NCI-H2196 (cell line): Measurements from ENCODE around the gene SLC35G1.

Source experiments
- DNase-seq: peaks from one replicate; lab custom pipeline; 2025; ENCODE audit not compliant: unreplicated experiment; lab: John Stamatoyannopoulos, UW

Gene SLC35G1, protein sequence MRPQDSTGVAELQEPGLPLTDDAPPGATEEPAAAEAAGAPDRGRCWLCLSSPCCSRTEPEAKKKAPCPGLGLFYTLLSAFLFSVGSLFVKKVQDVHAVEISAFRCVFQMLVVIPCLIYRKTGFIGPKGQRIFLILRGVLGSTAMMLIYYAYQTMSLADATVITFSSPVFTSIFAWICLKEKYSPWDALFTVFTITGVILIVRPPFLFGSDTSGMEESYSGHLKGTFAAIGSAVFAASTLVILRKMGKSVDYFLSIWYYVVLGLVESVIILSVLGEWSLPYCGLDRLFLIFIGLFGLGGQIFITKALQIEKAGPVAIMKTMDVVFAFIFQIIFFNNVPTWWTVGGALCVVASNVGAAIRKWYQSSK

GRCh38 chr10:93893646-93894515 is at the start of gene SLC35G1:
Gene SLC35G1 (plus strand): TSS chr10:93893978. CDS start chr10:93894034, 56 bp downstream.
- no peak for DNase-seq

GRCh38 chr10:93844979-93845626 is 48.7 kb upstream of the SLC35G1 start:
- no peak for DNase-seq

DNA sequence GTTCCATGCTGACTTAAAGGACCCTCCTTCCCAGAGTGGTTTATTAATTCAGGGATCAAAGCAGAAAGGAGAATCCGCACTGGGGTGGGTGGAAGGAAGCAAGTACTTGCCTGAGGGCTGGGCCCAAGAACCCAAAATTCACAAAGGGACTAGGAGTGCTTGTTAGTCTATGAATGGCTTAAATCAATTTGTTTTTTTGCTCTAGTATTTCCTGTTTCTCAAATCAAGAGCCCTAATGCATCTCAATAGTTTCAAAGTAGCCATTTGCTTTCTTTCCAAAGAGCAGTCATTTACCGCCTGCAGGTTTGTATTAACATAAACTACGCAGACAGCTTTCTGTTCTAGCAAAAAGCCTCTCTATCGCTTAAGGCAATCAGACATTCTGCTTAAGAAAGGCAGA is 44.2 kb upstream of the SLC35G1 start:
- no peak for DNase-seq

GRCh38 chr10:93850031-93851015 is 43.5 kb upstream of the SLC35G1 start:
- DNase-seq, result no peak

GRCh38 chr10:93851169-93851568 is 42.6 kb upstream of the SLC35G1 start:
- DNase-seq, result no peak

- no peak for DNase-seq
Measured at GRCh38 chr10:93852476-93853095, 41.2 kb upstream of the SLC35G1 start.

GRCh38 chr10:93854975-93855374 is 38.8 kb upstream of the SLC35G1 start:
- no peak for DNase-seq

- no peak for DNase-seq
Measured at GRCh38 chr10:93856349-93857145, 37.2 kb upstream of the SLC35G1 start.

- DNase-seq, result no peak
Measured at GRCh38 chr10:93859049-93859655, 34.6 kb upstream of the SLC35G1 start.

GRCh38 chr10:93861825-93862224 is 32.0 kb upstream of the SLC35G1 start:
- DNase-seq, result no peak

DNA sequence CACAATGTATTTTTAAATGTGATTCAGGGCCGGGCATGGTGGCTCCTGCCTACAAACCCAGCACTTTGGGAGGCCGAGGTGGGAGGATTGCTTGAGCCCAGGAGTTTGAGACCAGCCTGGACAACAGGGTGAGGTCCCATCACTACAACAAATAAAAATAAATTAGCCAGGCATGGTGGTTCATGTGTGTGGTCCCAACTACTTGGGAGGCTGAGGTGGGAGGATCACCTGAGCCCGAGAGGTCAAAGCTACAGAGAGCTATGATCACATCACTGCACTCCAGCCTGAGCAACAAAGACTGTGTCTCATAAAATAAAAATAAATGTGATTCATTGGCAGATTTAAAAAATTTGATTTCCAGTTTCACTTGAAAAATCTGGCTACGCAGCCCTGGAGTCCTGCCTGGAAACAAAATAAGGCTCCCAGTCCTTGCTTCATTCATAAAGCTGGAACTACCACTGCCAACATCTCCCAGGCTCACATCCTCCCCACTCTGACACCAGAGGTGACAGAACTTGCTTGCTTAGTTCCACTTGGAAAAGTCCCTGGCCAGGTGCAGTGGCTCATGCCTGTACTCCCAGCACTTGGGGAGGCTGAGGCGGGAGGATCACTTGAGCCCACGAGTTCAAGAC is 27.9 kb upstream of the SLC35G1 start:
- DNase-seq, result no peak

GRCh38 chr10:93867525-93867924 is 26.3 kb upstream of the SLC35G1 start:
- no peak for DNase-seq

DNA sequence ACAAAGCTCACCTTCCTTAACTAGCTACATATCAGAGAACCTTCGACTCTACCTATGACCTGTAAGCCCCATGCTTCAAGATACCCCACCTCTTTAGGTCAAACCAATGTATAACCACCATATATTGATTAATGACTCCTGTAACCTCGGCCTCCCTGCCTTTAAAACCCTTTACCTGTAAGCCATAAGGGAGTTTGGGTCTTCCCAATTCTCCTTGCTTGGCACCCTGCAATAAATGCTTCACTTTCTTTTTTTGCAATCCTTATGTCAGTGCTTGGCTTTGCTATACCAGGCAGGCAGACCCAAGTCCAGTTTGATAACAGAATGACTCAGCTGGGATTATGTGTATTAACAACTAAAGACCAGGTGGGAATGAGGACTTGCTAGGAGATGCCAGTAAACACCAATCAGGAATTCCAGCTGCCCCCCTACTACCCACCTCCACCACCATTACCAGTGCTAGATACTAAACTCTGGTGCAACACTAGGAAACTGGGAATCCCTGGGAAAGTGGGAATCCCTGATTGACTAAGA is 22.0 kb upstream of the SLC35G1 start:
- DNase-seq, result no peak

- no peak for DNase-seq
Measured at GRCh38 chr10:93872375-93873158, 21.2 kb upstream of the SLC35G1 start.

DNA sequence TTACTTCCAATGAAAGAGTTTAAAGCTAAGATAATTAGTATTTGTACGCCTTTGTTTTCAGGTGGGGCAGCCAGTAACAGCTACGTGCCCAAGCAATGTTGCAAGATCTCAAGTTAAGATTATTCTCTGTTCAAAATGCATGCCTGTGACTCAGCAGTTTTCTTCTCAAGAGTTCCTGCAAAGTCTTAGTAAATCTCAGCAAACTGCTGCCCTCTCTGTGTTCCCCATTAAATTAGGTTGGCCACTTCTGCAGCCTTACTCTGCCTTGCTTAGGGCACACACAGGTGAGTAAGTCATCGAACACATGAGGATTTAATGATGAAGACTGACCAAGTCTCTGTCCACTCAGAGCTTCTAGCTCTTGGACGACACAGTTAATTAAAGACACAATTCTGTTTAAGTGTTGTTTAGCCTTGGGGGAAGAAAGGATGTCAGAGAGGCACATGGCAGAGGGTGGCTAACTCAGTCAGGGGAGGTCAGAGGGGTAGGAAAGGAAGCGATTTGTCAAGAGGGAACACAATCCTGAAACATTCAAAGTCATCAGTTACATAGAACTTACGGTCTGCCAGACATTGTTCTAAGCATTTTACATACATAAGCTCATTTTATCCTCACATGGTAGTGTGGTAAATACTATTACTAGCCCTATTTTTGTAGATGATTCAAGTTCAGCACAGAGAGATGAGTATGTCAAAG is 20.2 kb upstream of the SLC35G1 start:
- DNase-seq, result no peak

GRCh38 chr10:93874309-93875031 is 19.3 kb upstream of the SLC35G1 start:
- no peak for DNase-seq
